ENCODE results near the gene SPEG. TPM values are rescaled to one million over a fixed set of nuclear protein-coding genes. Genes with fewer than 3 reads are reported as not detected.

Gene SPEG
- total RNA-seq, 1 experiment from 2014 or later, result 33.3 TPM

GRCh38 chr2:219477179-219477578, 42.5 kb downstream of the SPEG start:
- DNase-seq (ENCODE audit: low read depth), result no peak

GRCh38 chr2:219477815-219478214, 43.2 kb downstream of the SPEG start:
- DNase-seq (ENCODE audit: low read depth), result no peak

GRCh38 chr2:219478916-219479315, 44.3 kb downstream of the SPEG start:
- no peak for DNase-seq (ENCODE audit: low read depth)

- no peak for DNase-seq (ENCODE audit: low read depth)
Observed at GRCh38 chr2:219480004-219480403, 45.4 kb downstream of the SPEG start.

- no peak for DNase-seq (ENCODE audit: low read depth)
Observed at GRCh38 chr2:219482674-219483405, 48.2 kb downstream of the SPEG start.

- no peak for DNase-seq (ENCODE audit: low read depth)
Observed at GRCh38 chr2:219483451-219484342, 49.1 kb downstream of the SPEG start.

GRCh38 chr2:219484343-219485200, 49.9 kb downstream of the SPEG start:
- no peak for DNase-seq (ENCODE audit: low read depth)

- DNase-seq (ENCODE audit: low read depth), result no peak
Observed at GRCh38 chr2:219485201-219485580, 50.5 kb downstream of the SPEG start.

- DNase-seq (ENCODE audit: low read depth), result no peak
Observed at GRCh38 chr2:219486380-219486959, 51.8 kb downstream of the SPEG start.

GRCh38 chr2:219488149-219488843, 53.7 kb downstream of the SPEG start:
- DNase-seq (ENCODE audit: low read depth), result no peak

- no peak for DNase-seq (ENCODE audit: low read depth)
Observed at GRCh38 chr2:219488844-219489194, 54.2 kb downstream of the SPEG start.

GRCh38 chr2:219489315-219489714, 54.7 kb downstream of the SPEG start:
- DNase-seq (ENCODE audit: low read depth), result no peak

- DNase-seq (ENCODE audit: low read depth), result no peak
Observed at GRCh38 chr2:219490186-219490585, 55.5 kb downstream of the SPEG start.

- DNase-seq (ENCODE audit: low read depth), result no peak
Observed at GRCh38 chr2:219490600-219491130, 56.0 kb downstream of the SPEG start.

GRCh38 chr2:219491278-219491963, 56.8 kb downstream of the SPEG start:
- DNase-seq (ENCODE audit: low read depth), result no peak

- DNase-seq (ENCODE audit: low read depth), result no peak
Observed at GRCh38 chr2:219492575-219492974, 57.9 kb downstream of the SPEG start.

GRCh38 chr2:219493086-219493485, 58.4 kb downstream of the SPEG start:
- no peak for DNase-seq (ENCODE audit: low read depth)

GRCh38 chr2:219494952-219495530, 60.4 kb downstream of the SPEG start:
- DNase-seq (ENCODE audit: low read depth), result no peak

GRCh38 chr2:219495531-219496122, 61.0 kb downstream of the SPEG start:
- peak; percentile 68 for DNase-seq (ENCODE audit: low read depth)
